ENCODE results near the gene CYP39A1.

GRCh38 chr6:46651006-46651405, 1.6 kb downstream of the CYP39A1 start:
- TF ChIP-seq CTCF (IDR thresholded peaks at IDR 0.05) (no peak), REST (IDR thresholded peaks at IDR 0.05) (no peak), NR3C1 (IDR thresholded peaks at IDR 0.05) (no peak), NFE2L2 (conservative IDR thresholded peaks at IDR 0.05; ENCODE audit: low read length) (no peak), EP300 (IDR thresholded peaks at IDR 0.05) (no peak), MAZ (IDR thresholded peaks at IDR 0.05; ENCODE audit: borderline replicate concordance, low read depth, low read length) (no peak), HOXB13 (CRISPR knock-in tag; IDR thresholded peaks at IDR 0.05; ENCODE audit: low read depth) (no peak), POLR2A (IDR thresholded peaks at IDR 0.05; ENCODE audit: low read length) (no peak), CHD2 (IDR thresholded peaks at IDR 0.05; ENCODE audit: low read length, partially characterized antibody) (no peak)

All from A549 (cell line).